A673 (cell line): Measurements from ENCODE around the gene ARPP19. TPM values are rescaled to one million over a fixed set of nuclear protein-coding genes. Genes with fewer than 3 reads are reported as not detected.
A peak's percentile ranks its signal among the peaks of the same experiment; 100 is the strongest.

ENCODE experiments used
- Bru-seq: library from RNA; stranded (reverse); fragments of 400-500 nt; gene quantifications from one replicate; lab custom pipeline; 2021; lab: Mats Ljungman, UMichigan
- BruChase-seq, 2 experiments: library from RNA; stranded (reverse); fragments of 400-500 nt; gene quantifications; one replicate each; lab custom pipeline; 2021; lab: Mats Ljungman, UMichigan
- BruUV-seq: library from RNA; stranded (reverse); fragments of 400-500 nt; replicated peaks from 2 replicates; lab custom pipeline; 2021; lab: Mats Ljungman, UMichigan
- CTCF ChIA-PET: fragments of 300-600 bp; sonication (Branson Sonifier 250); formaldehyde crosslinking; loops from one replicate; lab custom pipeline; 2022; ENCODE audit warnings: antibody characterized with exemption; lab: Charles Lee
- POLR2A ChIA-PET: fragments of 300-600 bp; sonication (Branson Sonifier 250); formaldehyde crosslinking; loops from one replicate; lab custom pipeline; 2022; ENCODE audit warnings: antibody characterized with exemption; ENCODE audit not compliant: low non-redundant PET; lab: Charles Lee
- DNase-seq: peaks from one replicate; pipeline ENCODE4 v3.0.0-alpha.2; 2015; ENCODE audit warnings: low spot score
- H3K27ac ChIP-seq: fragments of 200-600 bp; sonication (generic); 2 replicates; pipeline ENCODE4 v1.5.1; 2016; ENCODE audit warnings: mixed run types, low read depth, mild to moderate bottlenecking, mixed read lengths, antibody characterized with exemption, low read length; ENCODE audit not compliant: poor library complexity, severe bottlenecking
- H3K27me3 ChIP-seq: fragments of 200-600 bp; sonication (generic); replicated peaks from 2 replicates; pipeline ENCODE4 v1.6.1; 2017; ENCODE audit warnings: mixed run types, low read depth, mild to moderate bottlenecking, mixed read lengths, antibody characterized with exemption, low read length; ENCODE audit not compliant: insufficient read depth, poor library complexity
- H3K36me3 ChIP-seq: fragments of 200-600 bp; sonication (generic); 2 replicates; pipeline ENCODE4 v1.6.1; 2016; ENCODE audit warnings: mixed run types, mild to moderate bottlenecking, mixed read lengths, antibody characterized with exemption, low read length; ENCODE audit not compliant: insufficient read depth, poor library complexity, severe bottlenecking
- H3K4me1 ChIP-seq: fragments of 200-600 bp; sonication (generic); 2 replicates; pipeline ENCODE4 v1.6.1; 2017; ENCODE audit warnings: mixed run types, mild to moderate bottlenecking, mixed read lengths, antibody characterized with exemption, low read length; ENCODE audit not compliant: insufficient read depth, poor library complexity, severe bottlenecking
- H3K4me3 ChIP-seq: fragments of 200-600 bp; sonication (generic); 2 replicates; pipeline ENCODE4 v1.5.1; 2016; ENCODE audit warnings: low read depth, mixed run types, mild to moderate bottlenecking, mixed read lengths, low read length; ENCODE audit not compliant: poor library complexity, severe bottlenecking
- H3K9me3 ChIP-seq: fragments of 200-600 bp; sonication (generic); 2 replicates; pipeline ENCODE4 v1.6.1; 2016; ENCODE audit warnings: mixed run types, low read depth, mild to moderate bottlenecking, mixed read lengths, antibody characterized with exemption, low read length; ENCODE audit not compliant: poor library complexity, severe bottlenecking
- CTCF ChIP-seq: fragments of 300-800, 200-600 bp; sonication (generic); conservative IDR thresholded peaks from 2 replicates; pipeline ENCODE4 v1.5.1; 2017; ENCODE audit warnings: low read depth, mild to moderate bottlenecking, antibody characterized with exemption, low read length, moderate library complexity, mixed read lengths
- EZH2 ChIP-seq: fragments of 200-600 bp; sonication (generic); IDR thresholded peaks from 2 replicates; pipeline ENCODE4 v1.6.1; 2017; ENCODE audit warnings: borderline replicate concordance, low read depth, mild to moderate bottlenecking, mixed read lengths, antibody characterized with exemption, low read length; ENCODE audit not compliant: poor library complexity, severe bottlenecking
- intact Hi-C: fragments of 100-400 bp; cut with micrococcal nuclease; formaldehyde crosslinking; loops from one replicate; pipeline ENCODE4 v1.10.0; 2022; ENCODE audit not compliant: unreplicated experiment
- long read RNA-seq: library from polyadenylated mRNA; stranded (forward); transcript quantifications from one replicate; pipeline ENCODE4 v2.0.0, GENCODE V29; 2022
- total RNA-seq: library from RNA; stranded (reverse); gene quantifications from 2 replicates; pipeline ENCODE4 v1.2.3, GENCODE V29; 2021

Gene ARPP19
- total RNA-seq (173 and 186 TPM in 2 replicates), Bru-seq, nascent RNA (percentile 97 among the genes with signal in this experiment), BruChase-seq, experiment 1, labeled RNA remaining after a 2-hour chase (percentile 99 among the genes with signal in this experiment), BruChase-seq, experiment 2, labeled RNA remaining after a 6-hour chase (percentile 99 among the genes with signal in this experiment)
- long read RNA-seq, full-length matches to known transcripts = 173 of 201 reads
- long read RNA-seq, partial matches to known transcripts = 5 of 201 reads
- long read RNA-seq, other reads (novel, unspliced or antisense) = 23 of 201 reads

- no peak for TF ChIP-seq EZH2
- TF ChIP-seq CTCF = no peak
- Histone ChIP-seq H3K36me3 (no peaks in the 10 kb centered on the region), H3K4me3 (peak within 1 kb of the TSS; percentile 57), H3K9me3 (no peaks in the 10 kb centered on the region), H3K27ac (peak within 1 kb of the TSS; percentile 92), H3K27me3 (no peaks in the 10 kb centered on the region), H3K4me1 (peaks cover 8% of the 10 kb centered on the region)
- peak; percentile 93 for DNase-seq
- ChIA-PET POLR2A (no interaction called here), CTCF (no interaction called here)
- intact Hi-C loops = loop anchor here (5.0 kb wide), 1 partner anchor 108 kb away; the partner anchor contains the start of gene ATOSA
- no TSS peak for BruUV-seq
Measured at GRCh38 chr15:52568601-52569585, at the start of gene ARPP19. TSS of gene ARPP19 (minus strand) at chr15:52569030. CDS start at chr15:52568892, 138 bp downstream.

DNA sequence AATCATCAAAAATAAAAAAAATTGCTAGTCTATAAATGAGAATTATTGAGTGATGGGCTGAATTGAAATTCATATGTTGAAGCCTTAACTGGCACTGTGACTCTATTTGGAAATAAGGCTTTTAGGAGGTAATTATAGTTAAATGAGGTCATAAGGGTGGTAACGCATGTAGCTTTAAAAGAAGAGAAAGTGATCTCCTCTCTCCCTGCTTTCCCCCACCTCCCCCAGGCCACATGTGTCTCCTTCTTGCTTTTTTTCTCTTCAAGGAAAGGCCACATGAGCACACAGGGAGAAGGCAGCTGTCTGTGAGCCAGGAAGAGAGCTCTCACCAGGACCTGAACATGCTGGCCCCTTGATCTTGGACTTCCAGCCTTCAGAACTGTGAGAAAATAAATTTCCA lies 48.2 kb upstream of the ARPP19 start:
- CTCF ChIA-PET = no interaction called here
- POLR2A ChIA-PET = no interaction called here

More for the DNA sequence above, 48.2 kb upstream of the ARPP19 start:
- no peaks in the 10 kb centered on the region for H3K36me3 ChIP-seq
- intact Hi-C loops = no loop called here
- no peaks in the 10 kb centered on the region for H3K27me3 ChIP-seq
- no TSS peak for BruUV-seq
- no peak for TF ChIP-seq EZH2
- no peak for TF ChIP-seq CTCF
- no peak for DNase-seq
- H3K27ac ChIP-seq = no peak overlapping the region
- H3K4me3 ChIP-seq = no peak overlapping the region
- no peaks in the 10 kb centered on the region for H3K4me1 ChIP-seq
- no peaks in the 10 kb centered on the region for H3K9me3 ChIP-seq
